ENCODE measurements around the gene ACSS3.

- no peak for TF ChIP-seq ELF1 (tag; IDR thresholded peaks at IDR 0.05)
- TF ChIP-seq ARHGAP35 (IDR thresholded peaks at IDR 0.05; ENCODE audit: partially characterized antibody) = no peak
- no peak for TF ChIP-seq ZNF24 (IDR thresholded peaks at IDR 0.05)
- TF ChIP-seq ATF1 (CRISPR knock-in tag; IDR thresholded peaks at IDR 0.05) = no peak
- TF ChIP-seq ATF1 (tag; IDR thresholded peaks at IDR 0.05) = no peak
- no peak for TF ChIP-seq JUN (IDR thresholded peaks at IDR 0.05; ENCODE audit: borderline replicate concordance, low read depth, low read length)
- no peak for TF ChIP-seq JUN (CRISPR knock-in tag; IDR thresholded peaks at IDR 0.05; ENCODE audit: borderline replicate concordance)
- no peak for TF ChIP-seq CTCF (IDR thresholded peaks at IDR 0.05 in 2 of 3, conservative IDR thresholded peaks at IDR 0.05 in 1 of 3; ENCODE audit: insufficient read depth in 2 of 3, low read depth in 1 of 3, low read length in 3 of 3)
- no peak for TF ChIP-seq ZBTB1 (CRISPR knock-in tag; IDR thresholded peaks at IDR 0.05; ENCODE audit: borderline replicate concordance, low read depth)
- TF ChIP-seq HCFC1 (IDR thresholded peaks at IDR 0.05; ENCODE audit: low read depth, low read length) = no peak
- no peak for TF ChIP-seq NFXL1 (CRISPR knock-in tag; IDR thresholded peaks at IDR 0.05)
- no peak for TF ChIP-seq USF1 (CRISPR knock-in tag; IDR thresholded peaks at IDR 0.05)
These were observed 36.3 kb downstream of the ACSS3 start for GRCh38 chr12:81114226-81114625.

All from K562 (cell line).